DND-41 (cell line): ENCODE data around the gene KAT2B.

Experiments used
- CTCF ChIP-seq: IDR thresholded peaks from 2 replicates; pipeline ENCODE4 v1.5.1; 2012; ENCODE audit warnings: borderline replicate concordance, low read length, moderate library complexity, mild to moderate bottlenecking; ENCODE audit not compliant: poor library complexity, severe bottlenecking; ENCODE audit errors: extremely low read depth
- EZH2 ChIP-seq: IDR thresholded peaks from 3 replicates; pipeline ENCODE4 v1.6.1; 2012; ENCODE audit warnings: borderline replicate concordance, low read depth, mild to moderate bottlenecking, moderate library complexity, low read length, inconsistent platforms; ENCODE audit not compliant: severe bottlenecking

GRCh38 chr3:20047976-20048883 is 8.0 kb downstream of the KAT2B start:
- TF ChIP-seq CTCF (no peak), EZH2 (no peak)
